ENCODE results near the gene KCNJ4. TPM values are rescaled to one million over a fixed set of nuclear protein-coding genes. Genes with fewer than 3 reads are reported as not detected.

The KCNJ4 gene
- not detected for total RNA-seq
- long read RNA-seq, donor 1 = 0 reads
- long read RNA-seq, donor 2 = 0 reads

DNA sequence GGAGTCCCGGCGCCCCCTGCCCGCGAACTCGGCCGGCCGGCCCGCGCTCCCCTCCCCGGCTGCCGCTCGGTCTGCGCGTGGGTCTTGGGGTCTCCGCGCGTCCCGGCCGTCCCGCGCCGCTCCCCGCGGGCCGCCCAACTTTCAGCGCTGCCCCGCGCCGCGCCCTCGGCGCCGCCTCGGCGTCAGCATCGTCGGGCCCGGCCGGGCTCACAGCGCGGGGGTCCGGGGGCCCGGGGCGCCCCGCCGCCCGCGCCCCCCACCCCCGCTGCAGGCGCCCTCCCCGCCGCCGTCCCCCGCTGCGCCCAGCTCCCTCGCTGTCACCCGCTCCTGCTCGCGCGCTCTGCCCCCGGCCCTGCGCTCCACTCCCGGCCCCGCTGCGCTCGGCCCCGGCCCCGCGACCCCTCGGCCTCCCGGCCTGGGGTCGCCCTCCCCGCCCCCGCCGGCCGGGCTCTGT, at the start of gene KCNJ4:
KCNJ4 (minus strand) TSS at position 124 of the 454 bp plus-strand sequence. CDS start 27,067 bp downstream, outside the sequence.
- Histone ChIP-seq H3K9me3 (no peaks in the 10 kb centered on the region), H3K36me3 (ENCODE audit: low read depth) (no peaks in the 10 kb centered on the region), H3K4me1 (ENCODE audit: low read depth) (peaks cover 11% of the 10 kb centered on the region), H3K4me3 (no peak within 1 kb of the TSS)
- intact Hi-C loops (cut with DNase I, micrococcal nuclease) = no loop called here
- no peak for ATAC-seq
- TF ChIP-seq, protein P1, sequence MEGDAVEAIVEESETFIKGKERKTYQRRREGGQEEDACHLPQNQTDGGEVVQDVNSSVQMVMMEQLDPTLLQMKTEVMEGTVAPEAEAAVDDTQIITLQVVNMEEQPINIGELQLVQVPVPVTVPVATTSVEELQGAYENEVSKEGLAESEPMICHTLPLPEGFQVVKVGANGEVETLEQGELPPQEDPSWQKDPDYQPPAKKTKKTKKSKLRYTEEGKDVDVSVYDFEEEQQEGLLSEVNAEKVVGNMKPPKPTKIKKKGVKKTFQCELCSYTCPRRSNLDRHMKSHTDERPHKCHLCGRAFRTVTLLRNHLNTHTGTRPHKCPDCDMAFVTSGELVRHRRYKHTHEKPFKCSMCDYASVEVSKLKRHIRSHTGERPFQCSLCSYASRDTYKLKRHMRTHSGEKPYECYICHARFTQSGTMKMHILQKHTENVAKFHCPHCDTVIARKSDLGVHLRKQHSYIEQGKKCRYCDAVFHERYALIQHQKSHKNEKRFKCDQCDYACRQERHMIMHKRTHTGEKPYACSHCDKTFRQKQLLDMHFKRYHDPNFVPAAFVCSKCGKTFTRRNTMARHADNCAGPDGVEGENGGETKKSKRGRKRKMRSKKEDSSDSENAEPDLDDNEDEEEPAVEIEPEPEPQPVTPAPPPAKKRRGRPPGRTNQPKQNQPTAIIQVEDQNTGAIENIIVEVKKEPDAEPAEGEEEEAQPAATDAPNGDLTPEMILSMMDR (IDR thresholded peaks at IDR 0.05) = no peak
- DNase-seq = no peak

DNA sequence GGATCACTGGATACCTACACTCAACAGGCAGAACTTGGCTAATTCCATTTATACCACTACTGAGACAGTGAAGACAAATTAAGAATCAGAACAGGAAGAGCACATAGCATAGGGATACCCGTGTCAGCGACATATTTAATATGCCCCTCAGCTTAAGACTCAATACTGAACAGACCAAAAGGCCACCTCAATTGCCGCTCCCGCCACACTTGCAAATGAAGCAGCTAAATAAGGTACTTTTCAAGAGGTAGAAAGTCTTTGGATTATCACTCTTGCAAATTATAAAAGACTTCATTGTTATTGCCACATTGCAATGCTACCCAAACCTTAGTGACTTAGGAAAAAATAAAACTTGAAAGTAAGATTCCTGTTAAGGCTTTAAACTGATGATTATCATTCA, 48.0 kb upstream of the KCNJ4 start:
- no peak for DNase-seq
- Histone ChIP-seq H3K36me3 (ENCODE audit: low read depth) (peaks cover 13% of the 10 kb centered on the region), H3K9me3 (no peaks in the 10 kb centered on the region), H3K4me3 (no peak overlapping the region), H3K4me1 (ENCODE audit: low read depth) (peaks cover 28% of the 10 kb centered on the region)
- ATAC-seq = no peak
- TF ChIP-seq, protein P1 (IDR thresholded peaks at IDR 0.05) = no peak
- intact Hi-C loops (cut with DNase I, micrococcal nuclease) = no loop called here

- Histone ChIP-seq H3K4me3 (no peak overlapping the region), H3K36me3 (ENCODE audit: low read depth) (peaks cover 22% of the 10 kb centered on the region), H3K9me3 (no peaks in the 10 kb centered on the region), H3K4me1 (ENCODE audit: low read depth) (peaks cover 28% of the 10 kb centered on the region)
- TF ChIP-seq, protein P1 (IDR thresholded peaks at IDR 0.05) = no peak
- no peak for ATAC-seq
- no peak for DNase-seq
- intact Hi-C loops (cut with DNase I, micrococcal nuclease) = no loop called here
Observed at GRCh38 chr22:38501797-38502672, 47.0 kb upstream of the KCNJ4 start.

- ATAC-seq = no peak
- intact Hi-C loops (cut with DNase I, micrococcal nuclease) = no loop called here
- H3K4me3 ChIP-seq = no peak overlapping the region
- TF ChIP-seq, protein P1 (IDR thresholded peaks at IDR 0.05) = no peak
- H3K36me3 ChIP-seq (ENCODE audit: low read depth) = peaks cover 46% of the 10 kb centered on the region
- peaks cover 13% of the 10 kb centered on the region for H3K4me1 ChIP-seq (ENCODE audit: low read depth)
- no peaks in the 10 kb centered on the region for H3K9me3 ChIP-seq
- DNase-seq = no peak
Observed at GRCh38 chr22:38497869-38498268, 42.9 kb upstream of the KCNJ4 start.

- TF ChIP-seq, protein P1 (IDR thresholded peaks at IDR 0.05) = no peak
- Histone ChIP-seq H3K4me3 (no peak overlapping the region), H3K9me3 (no peaks in the 10 kb centered on the region), H3K4me1 (ENCODE audit: low read depth) (peaks cover 5% of the 10 kb centered on the region), H3K36me3 (ENCODE audit: low read depth) (peaks cover 46% of the 10 kb centered on the region)
- DNase-seq (no peak), ATAC-seq (no peak)
- intact Hi-C loops (cut with DNase I, micrococcal nuclease) = no loop called here
Observed at GRCh38 chr22:38494939-38495338, 39.9 kb upstream of the KCNJ4 start.

All from mucosa of descending colon (tissue), 3 donors.